Measurements from ENCODE around the gene TSPAN9. TPM values are rescaled to one million over a fixed set of nuclear protein-coding genes. Genes with fewer than 3 reads are reported as not detected.

TSPAN9 gene
- total and polyA plus RNA-seq, 10 of the 15 experiments (the other 5 are each of a cell fraction or from before 2014, with no cell fraction given): 0.03 to 1.0 (median 0.12) TPM; not detected in 5

DNA sequence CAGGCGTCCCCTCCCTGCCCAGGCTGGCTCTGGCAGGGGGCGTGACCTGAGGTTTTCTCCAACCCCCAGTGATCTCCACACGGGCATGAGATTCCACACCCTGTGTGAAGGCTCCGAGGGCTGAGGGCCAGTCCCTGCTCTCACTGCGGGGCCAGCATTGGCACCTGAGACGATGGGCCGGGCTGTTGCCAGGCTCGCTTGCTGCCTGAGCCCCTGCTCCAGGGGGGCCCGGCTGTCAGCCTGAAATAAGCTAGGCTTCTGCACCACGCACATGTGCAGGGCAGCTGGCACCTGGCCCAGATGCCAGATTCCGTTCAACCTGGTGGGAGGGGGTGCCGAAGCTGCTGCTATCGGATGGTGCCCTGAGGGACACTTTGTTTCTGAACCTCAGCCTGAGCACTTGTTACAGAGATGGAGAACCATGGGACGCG lies 217.3 kb downstream of the TSPAN9 start:
- DNase-seq (ENCODE audit: low read depth, low spot score): no peak
- Histone ChIP-seq H3K79me2 (ENCODE audit: control insufficient read depth, insufficient read depth, low read length) (no peaks in the 10 kb centered on the region), H4K20me1 (ENCODE audit: control insufficient read depth, insufficient read depth) (no peaks in the 10 kb centered on the region), H2AFZ (ENCODE audit: control insufficient read depth, low read depth, low read length) (no peak overlapping the region), H3K4me2 (ENCODE audit: control insufficient read depth, insufficient read depth) (no peak overlapping the region), H3K4me1 (ENCODE audit: control insufficient read depth, insufficient read depth, low read length) (no peaks in the 10 kb centered on the region), H3K9ac (ENCODE audit: control insufficient read depth, insufficient read depth, low read length) (no peak overlapping the region), H3K27ac (ENCODE audit: control insufficient read depth, insufficient read depth) (no peak overlapping the region), H3K36me3 (ENCODE audit: control insufficient read depth in 2 of 2, insufficient read depth in 2 of 2, low read length in 1 of 2) (no peaks in the 10 kb centered on the region), H3K27me3 (replicated peaks in 1 of 2; ENCODE audit: control insufficient read depth in 2 of 2, insufficient read depth in 2 of 2, low read length in 1 of 2) (peaks cover 0 to 7% of the 10 kb centered on the region in 2 experiments), H3K9me3 (replicated peaks; ENCODE audit: control insufficient read depth, insufficient read depth, low read length) (no peaks in the 10 kb centered on the region), H3K4me3 (no peak overlapping the region)
- RAD21 ChIA-PET (ENCODE audit: unreplicated experiment): no interaction called here
- intact Hi-C loops (cut with micrococcal nuclease; ENCODE audit: unreplicated experiment) (no loop called here), in situ Hi-C loops (cut with MboI) (loop anchor here (10.0 kb wide), 1 partner anchor 480 kb away; no protein-coding TSS in a partner anchor)
- CTCF ChIA-PET: interaction anchor here (0.7 kb wide), 1 partner anchor 997 kb away, joined by 3 read pairs; no protein-coding TSS in a partner anchor
- no TSS peak for BruUV-seq (replicated peaks)
- no peak for ATAC-seq
- FAIRE-seq: no peak
- SMC1A ChIA-PET (ENCODE audit: uncharacterized antibody, unreplicated experiment): no interaction called here
- POLR2A ChIA-PET: no interaction called here
- WGBS (ENCODE audit: insufficient coverage, insufficient replicate concordance, low lambda C conversion rate, missing lambda C conversion rate): 33% methylated on average over 15 of the region's 15 CpGs
- no peak for TF ChIP-seq RCOR1 (conservative IDR thresholded peaks at IDR 0.05; ENCODE audit: low read depth, low read length)
- no peak for TF ChIP-seq TARDBP (IDR thresholded peaks at IDR 0.05; ENCODE audit: borderline replicate concordance)
- TF ChIP-seq SIX5 (IDR thresholded peaks at IDR 0.05; ENCODE audit: low read depth, low read length, severe bottlenecking): no peak
- no peak for TF ChIP-seq ATF7 (IDR thresholded peaks at IDR 0.05; ENCODE audit: low read depth)
- TF ChIP-seq BACH1 (IDR thresholded peaks at IDR 0.05; ENCODE audit: borderline replicate concordance): no peak
- TF ChIP-seq, protein P1, sequence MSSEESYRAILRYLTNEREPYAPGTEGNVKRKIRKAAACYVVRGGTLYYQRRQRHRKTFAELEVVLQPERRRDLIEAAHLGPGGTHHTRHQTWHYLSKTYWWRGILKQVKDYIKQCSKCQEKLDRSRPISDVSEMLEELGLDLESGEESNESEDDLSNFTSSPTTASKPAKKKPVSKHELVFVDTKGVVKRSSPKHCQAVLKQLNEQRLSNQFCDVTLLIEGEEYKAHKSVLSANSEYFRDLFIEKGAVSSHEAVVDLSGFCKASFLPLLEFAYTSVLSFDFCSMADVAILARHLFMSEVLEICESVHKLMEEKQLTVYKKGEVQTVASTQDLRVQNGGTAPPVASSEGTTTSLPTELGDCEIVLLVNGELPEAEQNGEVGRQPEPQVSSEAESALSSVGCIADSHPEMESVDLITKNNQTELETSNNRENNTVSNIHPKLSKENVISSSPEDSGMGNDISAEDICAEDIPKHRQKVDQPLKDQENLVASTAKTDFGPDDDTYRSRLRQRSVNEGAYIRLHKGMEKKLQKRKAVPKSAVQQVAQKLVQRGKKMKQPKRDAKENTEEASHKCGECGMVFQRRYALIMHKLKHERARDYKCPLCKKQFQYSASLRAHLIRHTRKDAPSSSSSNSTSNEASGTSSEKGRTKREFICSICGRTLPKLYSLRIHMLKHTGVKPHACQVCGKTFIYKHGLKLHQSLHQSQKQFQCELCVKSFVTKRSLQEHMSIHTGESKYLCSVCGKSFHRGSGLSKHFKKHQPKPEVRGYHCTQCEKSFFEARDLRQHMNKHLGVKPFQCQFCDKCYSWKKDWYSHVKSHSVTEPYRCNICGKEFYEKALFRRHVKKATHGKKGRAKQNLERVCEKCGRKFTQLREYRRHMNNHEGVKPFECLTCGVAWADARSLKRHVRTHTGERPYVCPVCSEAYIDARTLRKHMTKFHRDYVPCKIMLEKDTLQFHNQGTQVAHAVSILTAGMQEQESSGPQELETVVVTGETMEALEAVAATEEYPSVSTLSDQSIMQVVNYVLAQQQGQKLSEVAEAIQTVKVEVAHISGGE (CRISPR knock-in tag; IDR thresholded peaks at IDR 0.05): no peak
- TF ChIP-seq IKZF1 (conservative IDR thresholded peaks at IDR 0.05): no peak
- no peak for TF ChIP-seq ZNF24 (IDR thresholded peaks at IDR 0.05)
- TF ChIP-seq MXI1 (IDR thresholded peaks at IDR 0.05; ENCODE audit: low read depth, low read length): no peak
- TF ChIP-seq ZSCAN29 (IDR thresholded peaks at IDR 0.05): no peak
- no peak for TF ChIP-seq CREB1 (IDR thresholded peaks at IDR 0.05; ENCODE audit: low read depth)
- TF ChIP-seq, protein P2, sequence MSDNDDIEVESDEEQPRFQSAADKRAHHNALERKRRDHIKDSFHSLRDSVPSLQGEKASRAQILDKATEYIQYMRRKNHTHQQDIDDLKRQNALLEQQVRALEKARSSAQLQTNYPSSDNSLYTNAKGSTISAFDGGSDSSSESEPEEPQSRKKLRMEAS (IDR thresholded peaks at IDR 0.05; ENCODE audit: low read depth, low read length): no peak
- TF ChIP-seq ESRRA (IDR thresholded peaks at IDR 0.05; ENCODE audit: low read length): no peak
- TF ChIP-seq HCFC1 (IDR thresholded peaks at IDR 0.05; ENCODE audit: low read length): no peak
- TF ChIP-seq ELK1 (IDR thresholded peaks at IDR 0.05; ENCODE audit: low read depth, low read length): no peak
- TF ChIP-seq YBX1 (IDR thresholded peaks at IDR 0.05): no peak
- no peak for TF ChIP-seq NFIC (IDR thresholded peaks at IDR 0.05; ENCODE audit: low read depth, low read length)
- no peak for TF ChIP-seq NFXL1 (IDR thresholded peaks at IDR 0.05; ENCODE audit: borderline replicate concordance)
- no peak for TF ChIP-seq NKRF (conservative IDR thresholded peaks at IDR 0.05)
